ENCODE measurements around the gene SEC63. TPM values are rescaled to one million over a fixed set of nuclear protein-coding genes. Genes with fewer than 3 reads are reported as not detected.

Gene SEC63
- total and polyA plus RNA-seq, 2 of the 4 experiments (the other 2 are of a cell fraction) = 8.6 to 22.4 TPM

GRCh38 chr6:107853230-107853629 lies 104.8 kb downstream of the SEC63 start:
- TF ChIP-seq MAFK (IDR thresholded peaks at IDR 0.05; ENCODE audit: low read depth, low read length) (no peak), MXI1 (IDR thresholded peaks at IDR 0.05; ENCODE audit: borderline replicate concordance, low read depth, low read length) (no peak), POLR2A (IDR thresholded peaks at IDR 0.05; ENCODE audit: low read depth, low read length) (no peak), RCOR1 (IDR thresholded peaks at IDR 0.05; ENCODE audit: insufficient replicate concordance, low read length) (no peak), USF2 (IDR thresholded peaks at IDR 0.05; ENCODE audit: low read depth, low read length) (no peak), CTCF (conservative IDR thresholded peaks at IDR 0.05; ENCODE audit: low read depth, low read length) (no peak), MAZ (IDR thresholded peaks at IDR 0.05; ENCODE audit: borderline replicate concordance, low read depth, low read length) (no peak), RFX5 (IDR thresholded peaks at IDR 0.05; ENCODE audit: low read depth, low read length) (no peak), NFE2L2 (IDR thresholded peaks at IDR 0.05; ENCODE audit: low read depth, low read length) (no peak), RAD21 (IDR thresholded peaks at IDR 0.05; ENCODE audit: low read length) (no peak), CEBPB (IDR thresholded peaks at IDR 0.05; ENCODE audit: low read depth, low read length) (no peak), SMC3 (IDR thresholded peaks at IDR 0.05; ENCODE audit: low read depth, low read length) (no peak), CHD1 (IDR thresholded peaks at IDR 0.05; ENCODE audit: low read depth, low read length) (no peak), FOS (IDR thresholded peaks at IDR 0.05; ENCODE audit: low read depth, low read length) (no peak)
- no TSS peak for BruUV-seq (replicated peaks)
- no peak overlapping the region for H2BK120ac ChIP-seq (ENCODE audit: low read depth, low read length)
- ChIA-PET CTCF (no interaction called here), POLR2A (ENCODE audit: unreplicated experiment) (no interaction called here)
- H3K18ac ChIP-seq (ENCODE audit: low read depth, low read length) = no peak overlapping the region
- no peak overlapping the region for H2AK9ac ChIP-seq (replicated peaks; ENCODE audit: low read depth, low read length, poor library complexity)
- H4K20me1 ChIP-seq (ENCODE audit: insufficient read depth, low read length) = no peaks in the 10 kb centered on the region
- no peaks in the 10 kb centered on the region for H3K9me3 ChIP-seq (ENCODE audit: control insufficient read depth, insufficient read depth, low read length)
- dilution Hi-C loops (cut with HindIII; ENCODE audit: low sequenced_read_pairs, unreplicated experiment) (no loop called here), intact Hi-C loops (cut with micrococcal nuclease) (no loop called here), in situ Hi-C loops (cut with MboI; ENCODE audit: low sequenced_read_pairs) (no loop called here)
- no peak overlapping the region for H3K4me2 ChIP-seq (ENCODE audit: low read depth, low read length)
- no peaks in the 10 kb centered on the region for H3K4me1 ChIP-seq (ENCODE audit: control insufficient read depth, insufficient read depth, low read length)
- H2BK20ac ChIP-seq (ENCODE audit: low read depth, low read length) = no peak overlapping the region
- H3K23ac ChIP-seq (ENCODE audit: low read depth, low read length) = no peak overlapping the region
- no peak overlapping the region for H3K27ac ChIP-seq (ENCODE audit: insufficient read depth, low read length)
- DNase-seq (no peak), ATAC-seq (ENCODE audit: low read depth) (no peak)
- H3K79me1 ChIP-seq (ENCODE audit: low read depth in 1 of 2, low read length in 2 of 2) = no peaks in the 10 kb centered on the region
- H4K91ac ChIP-seq (ENCODE audit: insufficient read depth, low read depth, low read length) = no peak overlapping the region
- no peaks in the 10 kb centered on the region for H3K27me3 ChIP-seq (ENCODE audit: control insufficient read depth, insufficient read depth, low read length)
- H3K14ac ChIP-seq (replicated peaks; ENCODE audit: low read depth, low read length) = no peak overlapping the region
- no peak overlapping the region for H4K5ac ChIP-seq (ENCODE audit: low read depth, low read length)
- no peak overlapping the region for H2BK5ac ChIP-seq (ENCODE audit: low read depth, low read length, poor library complexity, severe bottlenecking)
- no peak overlapping the region for H2AFZ ChIP-seq (replicated peaks; ENCODE audit: low read length, poor library complexity)
- WGBS, 2 experiments (ENCODE audit: extremely low coverage in 2 of 2, insufficient read length in 1 of 2) = no CpG with 5 or more reads among the region's 3 CpGs
- no peak overlapping the region for H3K56ac ChIP-seq (ENCODE audit: extremely low read depth, insufficient read depth, low read length)
- no peak overlapping the region for H3K9ac ChIP-seq (ENCODE audit: low read depth, low read length)
- no peak overlapping the region for H3K4me3 ChIP-seq (ENCODE audit: insufficient read depth, low read depth, low read length)
- H2AK5ac ChIP-seq (ENCODE audit: low read depth, low read length) = no peak overlapping the region
- peaks cover 3% of the 10 kb centered on the region; the same call in 1 of the 2 replicates for H3K9me1 ChIP-seq (ENCODE audit: insufficient read depth, low read length)
- H3K36me3 ChIP-seq (ENCODE audit: control insufficient read depth, insufficient read depth, low read length) = no peaks in the 10 kb centered on the region
- H3K4ac ChIP-seq (ENCODE audit: low read depth, low read length) = no peak overlapping the region
- no peak overlapping the region for H4K8ac ChIP-seq (ENCODE audit: low read depth in 2 of 2, low read length in 2 of 2)
- no peak overlapping the region for H2BK15ac ChIP-seq (ENCODE audit: low read depth, low read length)
